HepG2 (cell line): ENCODE data around the gene SLC66A3. TPM values are rescaled to one million over a fixed set of nuclear protein-coding genes. Genes with fewer than 3 reads are reported as not detected.

ENCODE experiments used
- FIP1L1 ChIP-seq: fragments of 200-400 bp; formaldehyde crosslinking; IDR thresholded peaks from 2 replicates; pipeline ENCODE4 v1.6.1; 2018; ENCODE audit warnings: low read depth, mild to moderate bottlenecking, low read length, moderate library complexity, borderline replicate concordance; ENCODE audit not compliant: insufficient read depth
- KLF13 ChIP-seq: sonication (generic); formaldehyde crosslinking; IDR thresholded peaks from 2 replicates; pipeline ENCODE4 v1.4.0; 2020; ENCODE audit warnings: mild to moderate bottlenecking, missing genetic modification reagents
- MTF2 ChIP-seq: sonication (generic); formaldehyde crosslinking; IDR thresholded peaks from 2 replicates; pipeline ENCODE4 v1.5.0; 2020; ENCODE audit warnings: missing genetic modification reagents, borderline replicate concordance
- NKX3-1 ChIP-seq: sonication (generic); formaldehyde crosslinking; IDR thresholded peaks from 2 replicates; pipeline ENCODE4 v1.5.0; 2020; ENCODE audit warnings: missing genetic modification reagents
- RBAK ChIP-seq: sonication (generic); formaldehyde crosslinking; IDR thresholded peaks from 2 replicates; pipeline ENCODE4 v1.5.1; 2020; ENCODE audit warnings: mild to moderate bottlenecking, missing genetic modification reagents
- SYNCRIP ChIP-seq: fragments of 200-400 bp; formaldehyde crosslinking; IDR thresholded peaks from 2 replicates; pipeline ENCODE4 v1.6.1; 2018; ENCODE audit warnings: mild to moderate bottlenecking, low read depth, low read length; ENCODE audit not compliant: insufficient read depth
- ZFP82 ChIP-seq: sonication (generic); formaldehyde crosslinking; IDR thresholded peaks from 2 replicates; pipeline ENCODE4 v1.5.1; 2020; ENCODE audit warnings: mild to moderate bottlenecking, missing genetic modification reagents, borderline replicate concordance
- ZNF609 ChIP-seq: sonication (generic); formaldehyde crosslinking; IDR thresholded peaks from 2 replicates; pipeline ENCODE4 v1.4.0; 2020; ENCODE audit warnings: mild to moderate bottlenecking, missing genetic modification reagents, borderline replicate concordance
- ZNF619 ChIP-seq: sonication (generic); formaldehyde crosslinking; IDR thresholded peaks from 2 replicates; pipeline ENCODE4 v1.4.0; 2020; ENCODE audit warnings: mild to moderate bottlenecking, missing genetic modification reagents
- ZNF7 ChIP-seq: IDR thresholded peaks from 2 replicates; pipeline ENCODE4 v1.6.1; 2016; ENCODE audit warnings: missing biosample characterization, missing genetic modification reagents
- polyA plus RNA-seq, 8 experiments: library from polyadenylated mRNA; depleted of rRNA in 3 of 8; stranded (reverse) in 7 of 8; unstranded in 1 of 8; fragments of >200 nt; fragmentation: Illumina TruSeq in 4 of 8; extraction: Trizol in 4 of 8; gene quantifications; 2 replicates each; pipeline versions ENCODE4 v1.2.1 to v1.2.3, GENCODE V29; 2011 to 2016; ENCODE audit warnings: low read depth in 4 of 8, missing spikeins in 1 of 8, mixed read lengths in 1 of 8; ENCODE audit not compliant: insufficient read depth in 1 of 8
- total RNA-seq, 5 experiments: library from RNA; depleted of rRNA; stranded (reverse); fragments of >200 nt; fragmentation: Illumina TruSeq; extraction: Trizol; gene quantifications; 2 replicates each; pipeline ENCODE4 v1.2.3, GENCODE V29; 2016; ENCODE audit warnings: low read depth in 1 of 5
- TF ChIP-seq, protein P1 (sequence below): sonication (generic); formaldehyde crosslinking; IDR thresholded peaks from 2 replicates; pipeline ENCODE4 v1.4.0; 2020; ENCODE audit warnings: mild to moderate bottlenecking, missing genetic modification reagents
- TF ChIP-seq, protein P2 (sequence below): sonication (generic); formaldehyde crosslinking; IDR thresholded peaks from 2 replicates; pipeline ENCODE4 v1.4.0; 2020; ENCODE audit warnings: missing genetic modification reagents, borderline replicate concordance

SLC66A3 gene
- total and polyA plus RNA-seq, 2 of the 13 experiments (the other 11 are each of a cell fraction or from before 2014, with no cell fraction given), result 2.2 to 3.7 TPM

GRCh38 chr2:11134349-11134748, 20.9 kb upstream of the SLC66A3 start (continued):
- TF ChIP-seq FIP1L1, result no peak
- no peak for TF ChIP-seq ZNF619
- TF ChIP-seq KLF13 (CRISPR knock-in tag), result no peak
- TF ChIP-seq ZNF609, result no peak
- TF ChIP-seq MTF2, result no peak
- no peak for TF ChIP-seq ZFP82
- TF ChIP-seq RBAK, result peak; percentile 68; the same call in 1 of the 2 replicates
- no peak for TF ChIP-seq ZNF7 (CRISPR knock-in tag)
- TF ChIP-seq, protein P1, sequence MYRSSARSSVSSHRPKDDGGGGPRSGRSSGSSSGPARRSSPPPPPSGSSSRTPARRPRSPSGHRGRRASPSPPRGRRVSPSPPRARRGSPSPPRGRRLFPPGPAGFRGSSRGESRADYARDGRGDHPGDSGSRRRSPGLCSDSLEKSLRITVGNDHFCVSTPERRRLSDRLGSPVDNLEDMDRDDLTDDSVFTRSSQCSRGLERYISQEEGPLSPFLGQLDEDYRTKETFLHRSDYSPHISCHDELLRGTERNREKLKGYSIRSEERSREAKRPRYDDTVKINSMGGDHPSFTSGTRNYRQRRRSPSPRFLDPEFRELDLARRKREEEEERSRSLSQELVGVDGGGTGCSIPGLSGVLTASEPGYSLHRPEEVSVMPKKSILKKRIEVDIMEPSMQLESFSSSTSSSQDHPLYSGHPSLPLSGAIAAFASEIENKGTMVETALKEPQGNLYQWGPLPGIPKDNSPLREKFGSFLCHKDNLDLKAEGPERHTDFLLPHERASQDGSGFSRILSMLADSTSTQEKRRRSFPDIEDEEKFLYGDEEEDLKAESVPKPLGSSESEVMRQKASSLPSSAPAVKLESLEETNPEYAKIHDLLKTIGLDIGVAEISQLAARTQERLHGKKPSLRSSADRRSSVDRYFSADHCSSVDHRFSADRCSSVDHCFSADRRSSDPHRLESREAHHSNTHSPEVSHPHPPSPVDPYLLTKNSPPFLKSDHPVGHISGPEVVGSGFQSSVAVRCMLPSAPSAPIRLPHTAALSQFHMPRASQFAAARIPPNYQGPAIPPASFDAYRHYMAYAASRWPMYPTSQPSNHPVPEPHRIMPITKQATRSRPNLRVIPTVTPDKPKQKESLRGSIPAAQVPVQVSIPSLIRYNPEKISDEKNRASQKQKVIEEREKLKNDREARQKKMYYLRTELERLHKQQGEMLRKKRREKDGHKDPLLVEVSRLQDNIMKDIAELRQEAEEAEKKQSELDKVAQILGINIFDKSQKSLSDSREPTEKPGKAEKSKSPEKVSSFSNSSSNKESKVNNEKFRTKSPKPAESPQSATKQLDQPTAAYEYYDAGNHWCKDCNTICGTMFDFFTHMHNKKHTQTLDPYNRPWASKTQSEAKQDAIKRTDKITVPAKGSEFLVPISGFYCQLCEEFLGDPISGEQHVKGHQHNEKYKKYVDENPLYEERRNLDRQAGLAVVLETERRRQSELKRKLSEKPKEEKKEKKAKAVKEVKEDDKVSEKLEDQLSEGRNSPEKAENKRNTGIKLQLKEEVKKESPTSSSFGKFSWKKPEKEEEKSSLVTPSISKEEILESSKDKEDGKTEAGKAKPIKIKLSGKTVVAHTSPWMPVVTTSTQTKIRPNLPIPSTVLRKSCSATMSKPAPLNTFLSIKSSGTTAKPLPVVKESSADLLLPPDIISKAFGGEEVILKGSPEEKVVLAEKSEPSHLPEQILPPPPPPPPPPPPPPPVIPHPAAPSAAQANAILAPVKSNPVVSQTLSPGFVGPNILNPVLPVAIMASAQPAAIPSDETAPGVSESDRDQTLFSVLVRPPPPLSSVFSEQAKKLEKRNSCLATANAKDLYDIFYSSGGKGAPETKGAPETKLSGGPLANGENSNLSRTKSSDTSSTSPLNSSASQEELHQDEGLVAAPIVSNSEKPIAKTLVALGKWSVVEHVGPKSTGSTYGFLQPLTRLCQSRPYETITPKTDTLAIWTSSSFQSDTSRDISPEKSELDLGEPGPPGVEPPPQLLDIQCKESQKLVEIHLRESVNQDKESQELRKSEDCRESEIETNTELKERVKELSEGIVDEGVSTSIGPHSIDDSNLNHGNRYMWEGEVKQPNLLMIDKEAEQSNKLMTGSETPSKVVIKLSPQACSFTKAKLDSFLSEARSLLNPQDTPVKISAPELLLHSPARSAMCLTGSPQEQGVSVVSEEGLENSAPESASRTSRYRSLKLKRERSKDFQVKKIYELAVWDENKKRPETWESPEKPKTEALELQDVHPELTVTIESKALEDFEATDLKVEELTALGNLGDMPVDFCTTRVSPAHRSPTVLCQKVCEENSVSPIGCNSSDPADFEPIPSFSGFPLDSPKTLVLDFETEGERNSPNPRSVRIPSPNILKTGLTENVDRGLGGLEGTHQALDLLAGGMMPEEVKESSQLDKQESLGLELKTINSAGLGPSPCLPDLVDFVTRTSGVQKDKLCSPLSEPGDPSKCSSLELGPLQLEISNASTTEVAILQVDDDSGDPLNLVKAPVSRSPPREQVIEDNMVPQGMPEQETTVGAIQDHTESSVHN (CRISPR knock-in tag), result no peak
- TF ChIP-seq, protein P2, sequence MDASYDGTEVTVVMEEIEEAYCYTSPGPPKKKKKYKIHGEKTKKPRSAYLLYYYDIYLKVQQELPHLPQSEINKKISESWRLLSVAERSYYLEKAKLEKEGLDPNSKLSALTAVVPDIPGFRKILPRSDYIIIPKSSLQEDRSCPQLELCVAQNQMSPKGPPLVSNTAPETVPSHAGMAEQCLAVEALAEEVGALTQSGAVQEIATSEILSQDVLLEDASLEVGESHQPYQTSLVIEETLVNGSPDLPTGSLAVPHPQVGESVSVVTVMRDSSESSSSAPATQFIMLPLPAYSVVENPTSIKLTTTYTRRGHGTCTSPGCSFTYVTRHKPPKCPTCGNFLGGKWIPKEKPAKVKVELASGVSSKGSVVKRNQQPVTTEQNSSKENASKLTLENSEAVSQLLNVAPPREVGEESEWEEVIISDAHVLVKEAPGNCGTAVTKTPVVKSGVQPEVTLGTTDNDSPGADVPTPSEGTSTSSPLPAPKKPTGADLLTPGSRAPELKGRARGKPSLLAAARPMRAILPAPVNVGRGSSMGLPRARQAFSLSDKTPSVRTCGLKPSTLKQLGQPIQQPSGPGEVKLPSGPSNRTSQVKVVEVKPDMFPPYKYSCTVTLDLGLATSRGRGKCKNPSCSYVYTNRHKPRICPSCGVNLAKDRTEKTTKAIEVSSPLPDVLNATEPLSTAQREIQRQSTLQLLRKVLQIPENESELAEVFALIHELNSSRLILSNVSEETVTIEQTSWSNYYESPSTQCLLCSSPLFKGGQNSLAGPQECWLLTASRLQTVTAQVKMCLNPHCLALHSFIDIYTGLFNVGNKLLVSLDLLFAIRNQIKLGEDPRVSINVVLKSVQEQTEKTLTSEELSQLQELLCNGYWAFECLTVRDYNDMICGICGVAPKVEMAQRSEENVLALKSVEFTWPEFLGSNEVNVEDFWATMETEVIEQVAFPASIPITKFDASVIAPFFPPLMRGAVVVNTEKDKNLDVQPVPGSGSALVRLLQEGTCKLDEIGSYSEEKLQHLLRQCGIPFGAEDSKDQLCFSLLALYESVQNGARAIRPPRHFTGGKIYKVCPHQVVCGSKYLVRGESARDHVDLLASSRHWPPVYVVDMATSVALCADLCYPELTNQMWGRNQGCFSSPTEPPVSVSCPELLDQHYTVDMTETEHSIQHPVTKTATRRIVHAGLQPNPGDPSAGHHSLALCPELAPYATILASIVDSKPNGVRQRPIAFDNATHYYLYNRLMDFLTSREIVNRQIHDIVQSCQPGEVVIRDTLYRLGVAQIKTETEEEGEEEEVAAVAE (CRISPR knock-in tag), result no peak
- TF ChIP-seq NKX3-1, result no peak
- no peak for TF ChIP-seq SYNCRIP
